Measurements from ENCODE around the gene LRRFIP2. TPM values are rescaled to one million over a fixed set of nuclear protein-coding genes. Genes with fewer than 3 reads are reported as not detected.
"Not testable (repeated sequence)": the region's sequence is repeated elsewhere in the genome, so short reads cannot be mapped to it uniquely, and the experiment has no call there.

Gene LRRFIP2
- total RNA-seq, 1 donor from 2014 or later, result 48.0 TPM

DNA sequence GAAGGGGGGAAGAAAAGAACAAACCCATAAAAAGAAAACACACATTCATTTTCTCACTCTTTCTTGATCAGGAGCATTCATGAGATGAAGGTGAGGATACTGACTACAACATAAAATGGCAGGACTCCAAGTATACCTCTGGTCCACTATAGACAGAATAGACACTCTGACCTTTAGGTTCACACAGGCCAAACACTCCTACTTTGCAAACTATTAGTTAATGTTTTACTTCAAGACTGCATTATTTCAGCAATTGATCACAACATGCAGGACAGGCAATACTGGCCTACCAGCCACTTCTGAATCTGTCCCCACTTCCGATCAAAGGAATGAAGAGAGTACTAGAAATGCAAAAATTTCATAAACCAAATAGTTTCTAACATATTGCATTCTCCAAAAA, 47.0 kb downstream of the LRRFIP2 start:
- Mint-ChIP-seq H3K27me3 (no peaks in the 10 kb centered on the region), H3K36me3 (ENCODE audit: insufficient read depth) (no peaks in the 10 kb centered on the region), H3K4me1 (ENCODE audit: low read depth) (peaks cover 52% of the 10 kb centered on the region), H3K27ac (peak overlapping the region; percentile 78), H3K4me3 (ENCODE audit: low read depth) (no peak overlapping the region), H3K9me3 (ENCODE audit: low read depth) (no peaks in the 10 kb centered on the region)
- DNase-seq (ENCODE audit: low spot score, unreplicated experiment), result no peak
- TF ChIP-seq, protein P1, sequence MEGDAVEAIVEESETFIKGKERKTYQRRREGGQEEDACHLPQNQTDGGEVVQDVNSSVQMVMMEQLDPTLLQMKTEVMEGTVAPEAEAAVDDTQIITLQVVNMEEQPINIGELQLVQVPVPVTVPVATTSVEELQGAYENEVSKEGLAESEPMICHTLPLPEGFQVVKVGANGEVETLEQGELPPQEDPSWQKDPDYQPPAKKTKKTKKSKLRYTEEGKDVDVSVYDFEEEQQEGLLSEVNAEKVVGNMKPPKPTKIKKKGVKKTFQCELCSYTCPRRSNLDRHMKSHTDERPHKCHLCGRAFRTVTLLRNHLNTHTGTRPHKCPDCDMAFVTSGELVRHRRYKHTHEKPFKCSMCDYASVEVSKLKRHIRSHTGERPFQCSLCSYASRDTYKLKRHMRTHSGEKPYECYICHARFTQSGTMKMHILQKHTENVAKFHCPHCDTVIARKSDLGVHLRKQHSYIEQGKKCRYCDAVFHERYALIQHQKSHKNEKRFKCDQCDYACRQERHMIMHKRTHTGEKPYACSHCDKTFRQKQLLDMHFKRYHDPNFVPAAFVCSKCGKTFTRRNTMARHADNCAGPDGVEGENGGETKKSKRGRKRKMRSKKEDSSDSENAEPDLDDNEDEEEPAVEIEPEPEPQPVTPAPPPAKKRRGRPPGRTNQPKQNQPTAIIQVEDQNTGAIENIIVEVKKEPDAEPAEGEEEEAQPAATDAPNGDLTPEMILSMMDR (IDR thresholded peaks at IDR 0.05; ENCODE audit: unreplicated experiment), result no peak

GRCh38 chr3:37126856-37127255, 47.5 kb downstream of the LRRFIP2 start:
- Mint-ChIP-seq H3K9me3 (ENCODE audit: low read depth) (no peaks in the 10 kb centered on the region), H3K4me3 (ENCODE audit: low read depth) (no peak overlapping the region)

DNA sequence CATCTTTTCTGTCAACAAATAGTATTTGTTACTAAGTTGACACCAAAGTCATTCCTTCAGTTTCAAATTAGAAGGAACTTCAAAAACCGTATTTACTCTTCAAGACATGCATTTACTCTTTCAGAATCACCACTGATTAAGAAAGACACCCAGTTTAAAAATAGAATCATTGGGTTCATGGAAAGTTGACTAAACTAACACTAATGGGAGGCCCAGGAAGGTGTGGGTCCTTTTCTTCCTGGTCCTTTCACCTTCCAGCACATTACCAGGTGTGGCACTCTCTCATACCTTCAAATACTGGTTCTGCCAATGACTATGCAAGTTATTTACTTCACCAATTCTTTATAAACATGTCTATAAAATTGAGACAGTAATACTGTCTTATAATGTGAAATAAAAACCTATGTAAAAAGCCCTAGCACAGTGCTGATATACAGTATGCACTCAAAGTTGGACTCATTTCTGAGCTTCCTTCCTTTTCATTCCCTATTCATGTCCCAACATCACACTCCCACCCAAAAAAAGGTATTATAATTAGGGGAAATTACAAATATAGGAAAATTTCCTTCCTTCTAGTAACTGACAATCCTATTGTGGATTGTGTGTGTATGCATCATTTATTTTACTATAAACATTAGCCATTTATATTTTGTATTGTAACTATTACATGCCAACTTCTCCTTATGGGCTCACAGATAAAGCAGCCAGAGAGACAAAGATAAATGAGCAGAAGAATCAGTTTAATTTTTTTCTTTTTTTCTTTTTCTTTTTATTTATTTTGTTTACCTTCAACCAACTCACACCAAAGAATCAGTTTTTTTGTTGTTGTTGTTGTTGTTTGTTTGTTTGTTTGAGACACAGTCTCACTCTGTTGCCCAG, 48.9 kb downstream of the LRRFIP2 start:
- Mint-ChIP-seq H3K27me3 (no peaks in the 10 kb centered on the region), H3K4me3 (ENCODE audit: low read depth) (no peak overlapping the region), H3K27ac (peak overlapping the region; percentile 71), H3K4me1 (ENCODE audit: low read depth) (peaks cover 40% of the 10 kb centered on the region), H3K36me3 (ENCODE audit: insufficient read depth) (peaks cover 7% of the 10 kb centered on the region), H3K9me3 (ENCODE audit: low read depth) (no peaks in the 10 kb centered on the region)
- TF ChIP-seq, protein P1 (IDR thresholded peaks at IDR 0.05; ENCODE audit: unreplicated experiment), result no peak
- DNase-seq (ENCODE audit: low spot score, unreplicated experiment), result no peak

More at GRCh38 chr3:37126856-37127255, 47.5 kb downstream of the LRRFIP2 start:
- peaks cover 51% of the 10 kb centered on the region for H3K4me1 Mint-ChIP-seq (ENCODE audit: low read depth)
- TF ChIP-seq, protein P1 (IDR thresholded peaks at IDR 0.05; ENCODE audit: unreplicated experiment), result no peak
- H3K36me3 Mint-ChIP-seq (ENCODE audit: insufficient read depth), result peaks cover 3% of the 10 kb centered on the region
- H3K27me3 Mint-ChIP-seq, result no peaks in the 10 kb centered on the region
- DNase-seq (ENCODE audit: low spot score, unreplicated experiment), result no peak
- H3K27ac Mint-ChIP-seq, result peak overlapping the region; percentile 78

DNA sequence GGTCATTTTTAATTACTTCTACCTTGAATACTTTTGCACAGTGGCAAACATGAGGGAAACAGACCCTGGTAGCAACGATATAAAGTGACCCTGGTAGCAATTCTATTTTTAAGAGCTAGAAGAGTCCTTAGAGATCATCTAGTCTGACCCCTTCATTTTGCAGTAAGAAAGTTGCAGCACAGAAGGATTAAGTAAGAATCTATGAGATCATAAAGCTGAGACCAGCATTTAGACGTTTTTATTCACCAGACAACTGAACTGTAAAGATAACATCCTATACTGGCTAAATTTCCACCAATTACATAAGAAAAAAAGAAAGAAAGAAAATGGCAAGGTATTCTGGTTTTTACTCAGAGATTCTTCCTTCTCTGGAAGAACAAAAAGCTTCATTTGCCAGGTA, 49.9 kb downstream of the LRRFIP2 start:
- Mint-ChIP-seq H3K9me3 (ENCODE audit: low read depth) (no peaks in the 10 kb centered on the region), H3K27me3 (no peaks in the 10 kb centered on the region), H3K36me3 (ENCODE audit: insufficient read depth) (peaks cover 7% of the 10 kb centered on the region), H3K4me1 (ENCODE audit: low read depth) (peaks cover 39% of the 10 kb centered on the region), H3K4me3 (ENCODE audit: low read depth) (no peak overlapping the region), H3K27ac (peak overlapping the region; percentile 81)
- DNase-seq (ENCODE audit: low spot score, unreplicated experiment), result no peak
- TF ChIP-seq, protein P1 (IDR thresholded peaks at IDR 0.05; ENCODE audit: unreplicated experiment), result no peak

- TF ChIP-seq, protein P1 (IDR thresholded peaks at IDR 0.05; ENCODE audit: unreplicated experiment), result no peak
- H3K9me3 Mint-ChIP-seq (ENCODE audit: low read depth), result no peaks in the 10 kb centered on the region
- no peaks in the 10 kb centered on the region for H3K27me3 Mint-ChIP-seq
- no peak overlapping the region for H3K27ac Mint-ChIP-seq
- peaks cover 7% of the 10 kb centered on the region for H3K36me3 Mint-ChIP-seq (ENCODE audit: insufficient read depth)
- no peak overlapping the region for H3K4me3 Mint-ChIP-seq (ENCODE audit: low read depth)
- no peak for DNase-seq (ENCODE audit: low spot score, unreplicated experiment)
- H3K4me1 Mint-ChIP-seq (ENCODE audit: low read depth), result peaks cover 32% of the 10 kb centered on the region
Measured at GRCh38 chr3:37123292-37123691, 51.1 kb downstream of the LRRFIP2 start.

DNA sequence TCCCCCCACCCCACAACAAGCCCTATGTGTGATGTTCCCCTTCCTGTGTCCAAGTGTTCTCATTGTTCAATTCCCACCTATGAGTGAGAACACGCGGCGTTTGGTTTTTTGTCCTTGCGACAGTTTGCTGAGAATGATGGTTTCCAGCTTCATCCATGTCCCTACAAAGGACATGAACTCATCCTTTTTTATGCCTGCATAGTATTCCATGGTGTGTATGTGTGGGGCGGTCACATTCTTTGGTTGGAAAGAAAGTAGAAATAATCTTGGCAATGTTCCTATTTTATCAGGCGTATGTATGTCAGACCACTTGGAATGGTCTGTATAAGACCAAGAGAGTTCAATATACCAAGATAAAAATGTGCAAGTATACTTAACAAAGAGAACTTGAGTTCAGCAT, 52.3 kb downstream of the LRRFIP2 start:
- H3K4me3 Mint-ChIP-seq (ENCODE audit: low read depth); H3K27me3 Mint-ChIP-seq; H3K36me3 Mint-ChIP-seq (ENCODE audit: insufficient read depth); DNase-seq (ENCODE audit: low spot score, unreplicated experiment); H3K9me3 Mint-ChIP-seq (ENCODE audit: low read depth); H3K27ac Mint-ChIP-seq: not testable (repeated sequence)
- H3K4me1 Mint-ChIP-seq (ENCODE audit: low read depth), result peaks cover 26% of the 10 kb centered on the region
